Uterus (tissue), 2 donors: ENCODE results near the gene SCAPER.

Experiments
- CTCF ChIP-seq, 4 experiments: fragments of 200-600 bp in 2 of 4; fragments of 450-650 bp in 2 of 4; sonication (generic) in 2 of 4; IDR thresholded peaks; one replicate each; pipeline ENCODE4 v1.5.1; 2016 to 2019; ENCODE audit warnings: antibody characterized with exemption in 4 of 4, mild to moderate bottlenecking in 2 of 4, moderate library complexity in 1 of 4
- POLR2A ChIP-seq, 2 donors: fragments of 450-650 bp; IDR thresholded peaks; one replicate each; pipeline ENCODE4 v1.6.1; 2016; ENCODE audit warnings: antibody characterized with exemption in 2 of 2, mild to moderate bottlenecking in 1 of 2, moderate library complexity in 1 of 2

- TF ChIP-seq CTCF (IDR thresholded peaks at IDR 0.05) (no peak), POLR2A (IDR thresholded peaks at IDR 0.05) (no peak)
These were observed 518.2 kb downstream of the SCAPER start for GRCh38 chr15:76386926-76387325.
